Esophagus squamous epithelium (tissue), 5 donors: ENCODE results near the gene BMPR1B. TPM values are rescaled to one million over a fixed set of nuclear protein-coding genes. Genes with fewer than 3 reads are reported as not detected.

Experiments used
- DNase-seq: peaks from one replicate; lab custom pipeline; 2025; lab: John Stamatoyannopoulos, UW
- H3K27ac ChIP-seq, 4 donors: fragments of 200-600 bp; sonication (generic); one replicate each; pipeline ENCODE4 v1.5.1; 2016 to 2019; ENCODE audit warnings: mild to moderate bottlenecking in 1 of 4
- H3K27me3 ChIP-seq, 4 donors: fragments of 200-600 bp; sonication (generic); 1 replicate in 3 of 4; 2 replicates in 1 of 4; pipeline versions ENCODE4 v1.5.1 to v1.6.0; 2017 to 2021; ENCODE audit warnings: antibody characterized with exemption in 1 of 4
- H3K36me3 ChIP-seq, 3 donors: fragments of 200-600 bp; sonication (generic); one replicate each; pipeline ENCODE4 v1.5.1; 2016 to 2019
- H3K4me1 ChIP-seq, 3 donors: fragments of 200-600 bp; sonication (generic); one replicate each; pipeline ENCODE4 v1.5.1; 2017 to 2019
- H3K4me3 ChIP-seq, 4 donors: fragments of 200-600 bp; sonication (generic); 1 replicate in 3 of 4; 2 replicates in 1 of 4; pipeline ENCODE4 v1.5.1; 2016 to 2019; ENCODE audit warnings: mild to moderate bottlenecking in 2 of 4, moderate library complexity in 1 of 4
- H3K9me3 ChIP-seq, 3 donors: fragments of 200-600 bp; sonication (generic); one replicate each; pipeline ENCODE4 v1.5.1; 2016 to 2019
- CTCF ChIP-seq, 6 experiments: fragments of 450-650 bp in 4 of 6; fragments of 200-600 bp in 2 of 6; sonication (generic) in 2 of 6; IDR thresholded peaks; one replicate each; pipeline ENCODE4 v1.5.1; 2016 to 2019; ENCODE audit warnings: antibody characterized with exemption in 6 of 6, mild to moderate bottlenecking in 4 of 6, moderate library complexity in 4 of 6
- POLR2A ChIP-seq, 4 donors: fragments of 450-650 bp; IDR thresholded peaks; one replicate each; pipeline ENCODE4 v1.6.1; 2017; ENCODE audit warnings: antibody characterized with exemption in 4 of 4, mild to moderate bottlenecking in 4 of 4, moderate library complexity in 3 of 4
- WGBS, 2 donors: methylation state at CpG; one replicate each; pipeline ENCODE4 v1.1.5; 2018; 5-methylcytosine and 5-hydroxymethylcytosine counted together
- intact Hi-C: fragments of 100-400 bp; cut with DNase I; formaldehyde crosslinking; loops from one replicate; pipeline ENCODE4 v1.15.0; 2022
- total RNA-seq, 4 donors: library from RNA; depleted of rRNA; stranded (reverse); fragments of >200 nt; gene quantifications; one replicate each; pipeline ENCODE4 v1.1.0, GENCODE V29; 2016
- donor health status: DM: yes; HTN: yes; CAD: no.

The BMPR1B gene
- total RNA-seq, 4 donors from 2014 or later: 0.09 to 0.66 (median 0.38) TPM; not detected in 1

DNA sequence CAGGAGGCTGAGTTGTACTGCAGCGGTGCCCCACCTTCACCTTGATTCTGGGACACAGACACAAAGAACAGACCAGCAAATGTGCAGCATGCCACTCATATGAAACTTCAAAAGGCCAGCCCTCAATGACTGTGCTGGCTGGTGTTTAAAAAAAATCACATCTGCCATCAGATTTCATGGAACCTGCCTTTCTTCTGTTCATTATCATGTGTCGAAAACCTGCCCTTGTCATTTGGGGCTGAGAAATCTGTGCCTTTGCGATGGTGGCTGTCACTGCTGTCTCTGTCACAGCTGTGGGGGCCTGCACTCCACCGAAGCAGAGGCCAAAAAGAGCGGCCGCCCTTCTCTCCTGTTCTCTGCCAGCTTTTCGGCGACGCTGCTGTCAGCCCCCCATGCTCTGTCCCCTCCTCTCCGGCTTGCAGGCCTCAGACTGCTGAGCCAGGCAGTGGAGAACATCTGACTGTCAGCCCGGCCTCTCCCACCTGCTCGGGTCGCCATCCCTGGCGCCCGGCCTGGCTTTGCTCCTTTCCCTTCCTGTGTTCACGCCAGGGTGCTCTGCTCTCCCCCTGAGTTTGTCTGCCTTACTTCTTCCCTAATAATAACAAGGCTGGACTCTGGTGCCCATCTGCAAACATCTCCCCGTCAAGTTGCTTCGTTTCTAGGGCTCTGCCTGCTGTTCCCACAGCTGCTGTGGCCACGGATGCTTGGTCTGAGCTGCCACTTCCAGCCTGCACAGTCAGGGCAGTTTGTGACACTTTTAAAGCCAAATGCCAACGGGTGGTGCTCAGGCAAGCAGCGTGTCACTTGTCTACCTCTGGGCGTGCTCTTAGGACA lies 435.9 kb downstream of the BMPR1B start:
- TF ChIP-seq CTCF (IDR thresholded peaks at IDR 0.05) (no peak), POLR2A (IDR thresholded peaks at IDR 0.05) (no peak)
- Histone ChIP-seq H3K36me3 (no peaks in the 10 kb centered on the region), H3K4me1 (no peaks in the 10 kb centered on the region), H3K27me3 (no peaks in the 10 kb centered on the region), H3K27ac (no peak overlapping the region), H3K9me3 (no peaks in the 10 kb centered on the region), H3K4me3 (no peak overlapping the region)
- DNase-seq: no peak
- 73 to 82% methylated on average over 20 to 22 of the region's 22 CpGs for WGBS, 2 donors
- intact Hi-C loops: no loop called here

GRCh38 chr4:95197353-95197752 lies 439.6 kb downstream of the BMPR1B start:
- Histone ChIP-seq H3K27me3 (no peaks in the 10 kb centered on the region), H3K4me1 (no peaks in the 10 kb centered on the region), H3K9me3 (no peaks in the 10 kb centered on the region), H3K4me3 (no peak overlapping the region), H3K36me3 (no peaks in the 10 kb centered on the region), H3K27ac (no peak overlapping the region)
- TF ChIP-seq CTCF (IDR thresholded peaks at IDR 0.05) (no peak), POLR2A (IDR thresholded peaks at IDR 0.05) (no peak)
- intact Hi-C loops: no loop called here
- 71 to 78% methylated on average over 6 of the region's 6 CpGs for WGBS, 2 donors
- no peak for DNase-seq

- no peaks in the 10 kb centered on the region for H3K27me3 ChIP-seq
- WGBS, 2 donors: 73 to 86% methylated on average over 7 of the region's 7 CpGs
- TF ChIP-seq CTCF (IDR thresholded peaks at IDR 0.05) (no peak), POLR2A (IDR thresholded peaks at IDR 0.05) (no peak)
- no peak overlapping the region for H3K4me3 ChIP-seq
- intact Hi-C loops: no loop called here
- H3K27ac ChIP-seq: no peak overlapping the region
- H3K4me1 ChIP-seq: no peaks in the 10 kb centered on the region
- no peaks in the 10 kb centered on the region for H3K36me3 ChIP-seq
- no peak for DNase-seq
- H3K9me3 ChIP-seq: no peaks in the 10 kb centered on the region
Measured at GRCh38 chr4:95198961-95199360, 441.2 kb downstream of the BMPR1B start.

DNA sequence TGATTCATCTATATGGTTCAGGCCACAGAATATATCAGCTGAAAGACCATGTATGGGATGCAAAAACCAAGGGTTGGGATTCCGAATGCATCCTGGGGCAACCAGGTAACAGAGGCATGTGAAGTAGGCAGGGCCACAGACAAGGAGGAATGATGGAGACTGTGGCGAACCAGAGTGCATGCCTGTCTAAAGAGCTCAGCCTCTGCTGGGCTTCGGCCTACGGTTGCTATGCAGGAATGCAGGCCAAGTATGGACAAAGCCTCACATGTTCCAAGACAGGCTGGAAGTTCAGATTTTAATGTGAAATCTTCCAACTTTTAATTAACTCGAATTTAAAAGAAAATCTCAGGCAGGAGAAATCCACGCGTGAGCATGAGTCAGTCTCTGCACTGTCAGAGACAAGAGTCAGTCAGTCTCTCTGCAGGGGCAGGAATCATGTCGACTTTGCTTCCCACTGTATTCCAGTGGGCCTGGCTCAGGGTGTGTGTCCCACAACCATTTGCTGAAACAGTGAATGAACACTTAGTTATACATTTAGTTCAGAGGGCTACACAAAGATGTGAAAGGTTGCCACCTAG lies 446.6 kb downstream of the BMPR1B start:
- TF ChIP-seq CTCF (IDR thresholded peaks at IDR 0.05) (no peak), POLR2A (IDR thresholded peaks at IDR 0.05) (no peak)
- Histone ChIP-seq H3K4me3 (no peak overlapping the region), H3K4me1 (no peaks in the 10 kb centered on the region), H3K36me3 (no peaks in the 10 kb centered on the region), H3K27me3 (no peaks in the 10 kb centered on the region), H3K9me3 (no peaks in the 10 kb centered on the region), H3K27ac (no peak overlapping the region)
- 70% methylated on average over 8 of the region's 8 CpGs for WGBS, 2 donors
- no peak for DNase-seq
- intact Hi-C loops: no loop called here

- Histone ChIP-seq H3K27ac (no peak overlapping the region), H3K4me1 (no peaks in the 10 kb centered on the region), H3K27me3 (no peaks in the 10 kb centered on the region), H3K4me3 (no peak overlapping the region), H3K9me3 (no peaks in the 10 kb centered on the region), H3K36me3 (no peaks in the 10 kb centered on the region)
- 36 to 68% methylated on average over 5 of the region's 5 CpGs for whole genome bisulfite sequencing, 2 donors
- TF ChIP-seq CTCF (IDR thresholded peaks at IDR 0.05) (no peak), POLR2A (IDR thresholded peaks at IDR 0.05) (no peak)
- intact Hi-C loops: no loop called here
- DNase-seq: no peak
Measured at GRCh38 chr4:95204873-95205272, 447.1 kb downstream of the BMPR1B start.
